Lower lobe of right lung (tissue), 2 donors: ENCODE results near the gene UFD1. TPM values are rescaled to one million over a fixed set of nuclear protein-coding genes. Genes with fewer than 3 reads are reported as not detected.
A peak's percentile ranks its signal among the peaks of the same experiment; 100 is the strongest.

ENCODE experiments used
- ATAC-seq, 2 donors: fragments of 200-7000 bp; cut with Tn5 transposase; one replicate each; pipeline ENCODE4 v1.9.1; 2020 to 2022; ENCODE audit warnings: mild to moderate bottlenecking in 2 of 2, moderate library complexity in 2 of 2
- DNase-seq: peaks from one replicate; pipeline ENCODE4 v3.0.0-alpha.2; 2020
- H3K27ac ChIP-seq: fragments of 200-600 bp; one replicate; pipeline ENCODE4 v1.8.0; 2022
- H3K27me3 ChIP-seq: fragments of 200-600 bp; one replicate; pipeline ENCODE4 v1.8.0; 2022; ENCODE audit warnings: low read depth
- H3K36me3 ChIP-seq: fragments of 200-600 bp; one replicate; pipeline ENCODE4 v1.8.0; 2022; ENCODE audit warnings: mild to moderate bottlenecking
- H3K4me1 ChIP-seq: fragments of 200-600 bp; one replicate; pipeline ENCODE4 v1.8.0; 2022
- H3K4me3 ChIP-seq: fragments of 200-600 bp; one replicate; pipeline ENCODE4 v1.8.0; 2022; ENCODE audit warnings: mild to moderate bottlenecking
- H3K9me3 ChIP-seq: fragments of 200-600 bp; one replicate; pipeline ENCODE4 v1.8.0; 2022
- intact Hi-C: fragments of 100-400 bp; cut with DNase I; formaldehyde crosslinking; loops from one replicate; pipeline ENCODE4 v1.11.0; 2022
- total RNA-seq: library from RNA; stranded (reverse); fragmentation: NEBNext Ultra II Directional; extraction: Animal tissue kit (Norgen Biotek cat#: 25700); gene quantifications from one replicate; pipeline ENCODE4 v1.2.1, GENCODE V29; 2021
- TF ChIP-seq, protein P1 (sequence below): fragments of 200-600 bp; IDR thresholded peaks from one replicate; pipeline ENCODE4 v1.8.0; 2022; ENCODE audit warnings: antibody characterized with exemption, mild to moderate bottlenecking
- donor health status: DM: no; HTN: yes; CAD: no; lungs with severe emphysema.

Gene UFD1
- total RNA-seq, 1 donor from 2014 or later, result 36.7 TPM

DNA sequence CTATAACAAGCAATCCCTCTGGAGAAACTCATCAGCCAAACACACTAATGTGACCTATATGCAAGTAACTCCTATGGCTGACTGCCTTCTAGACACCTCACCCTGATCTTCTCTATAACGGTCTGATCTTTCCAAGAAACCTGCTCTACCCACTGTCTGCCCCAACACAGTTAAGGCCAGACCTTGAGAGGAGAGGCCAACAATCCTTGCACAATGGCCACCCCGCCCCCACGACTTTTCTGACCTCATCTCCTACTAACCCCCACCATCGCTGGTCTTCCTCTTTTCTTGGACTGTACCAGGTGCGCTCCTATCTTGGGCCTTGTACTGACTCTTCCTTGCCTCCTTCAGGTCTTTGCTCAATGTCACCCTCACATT is 59.9 kb downstream of the UFD1 start:
- ATAC-seq, result peak; percentile 41 to 62
- Histone ChIP-seq H3K27ac (no peak overlapping the region), H3K27me3 (no peaks in the 10 kb centered on the region), H3K4me3 (no peak overlapping the region), H3K36me3 (no peaks in the 10 kb centered on the region), H3K4me1 (peaks cover 9% of the 10 kb centered on the region), H3K9me3 (no peaks in the 10 kb centered on the region)
- DNase-seq, result peak; percentile 64
- TF ChIP-seq, protein P1, sequence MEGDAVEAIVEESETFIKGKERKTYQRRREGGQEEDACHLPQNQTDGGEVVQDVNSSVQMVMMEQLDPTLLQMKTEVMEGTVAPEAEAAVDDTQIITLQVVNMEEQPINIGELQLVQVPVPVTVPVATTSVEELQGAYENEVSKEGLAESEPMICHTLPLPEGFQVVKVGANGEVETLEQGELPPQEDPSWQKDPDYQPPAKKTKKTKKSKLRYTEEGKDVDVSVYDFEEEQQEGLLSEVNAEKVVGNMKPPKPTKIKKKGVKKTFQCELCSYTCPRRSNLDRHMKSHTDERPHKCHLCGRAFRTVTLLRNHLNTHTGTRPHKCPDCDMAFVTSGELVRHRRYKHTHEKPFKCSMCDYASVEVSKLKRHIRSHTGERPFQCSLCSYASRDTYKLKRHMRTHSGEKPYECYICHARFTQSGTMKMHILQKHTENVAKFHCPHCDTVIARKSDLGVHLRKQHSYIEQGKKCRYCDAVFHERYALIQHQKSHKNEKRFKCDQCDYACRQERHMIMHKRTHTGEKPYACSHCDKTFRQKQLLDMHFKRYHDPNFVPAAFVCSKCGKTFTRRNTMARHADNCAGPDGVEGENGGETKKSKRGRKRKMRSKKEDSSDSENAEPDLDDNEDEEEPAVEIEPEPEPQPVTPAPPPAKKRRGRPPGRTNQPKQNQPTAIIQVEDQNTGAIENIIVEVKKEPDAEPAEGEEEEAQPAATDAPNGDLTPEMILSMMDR, result no peak
- intact Hi-C loops, result no loop called here

DNA sequence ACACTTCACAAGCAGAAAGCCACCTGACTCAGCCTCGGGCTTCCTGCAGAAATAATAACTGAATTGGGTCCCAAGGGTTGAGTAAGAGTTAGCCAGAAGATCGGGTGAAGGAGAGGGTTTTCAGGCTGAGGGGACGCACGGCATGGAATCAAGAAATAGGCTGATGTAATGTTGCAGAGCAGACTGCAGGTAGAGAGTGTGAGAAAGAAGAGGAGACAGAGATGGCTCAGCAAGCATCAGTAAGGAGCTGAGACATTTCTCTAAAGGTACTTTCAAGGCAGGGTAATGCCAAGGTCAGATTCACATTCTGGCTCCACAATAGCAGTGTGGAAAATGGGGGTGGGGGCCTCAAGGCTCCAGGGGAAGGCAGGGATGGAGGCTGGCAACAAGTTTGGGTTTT is 66.1 kb downstream of the UFD1 start:
- no peak for ATAC-seq
- Histone ChIP-seq H3K4me3 (no peak overlapping the region), H3K27me3 (no peaks in the 10 kb centered on the region), H3K9me3 (no peaks in the 10 kb centered on the region), H3K27ac (no peak overlapping the region), H3K36me3 (peaks cover 30% of the 10 kb centered on the region), H3K4me1 (no peaks in the 10 kb centered on the region)
- intact Hi-C loops, result no loop called here
- TF ChIP-seq, protein P1, result no peak
- DNase-seq, result no peak

DNA sequence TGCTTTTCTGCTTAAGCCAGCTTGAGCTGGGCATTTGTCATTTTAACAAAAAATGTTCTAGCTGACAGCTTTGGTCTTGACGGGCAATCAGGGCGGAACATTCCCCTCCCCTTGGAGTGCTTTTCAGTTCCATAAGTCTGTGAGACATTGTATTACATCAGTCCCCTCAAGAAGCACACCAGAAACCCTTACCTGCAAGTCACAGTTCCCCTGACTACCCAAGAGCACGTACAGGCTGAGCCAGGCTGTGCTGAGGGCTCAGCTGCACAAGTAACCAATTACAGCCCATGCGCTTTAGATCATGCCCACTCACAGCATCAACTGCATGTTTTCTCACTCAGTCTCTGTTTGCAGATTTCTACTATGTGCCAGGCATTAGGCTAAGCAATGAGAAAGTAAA is 66.5 kb downstream of the UFD1 start:
- no peaks in the 10 kb centered on the region for H3K9me3 ChIP-seq
- intact Hi-C loops, result no loop called here
- H3K27ac ChIP-seq, result no peak overlapping the region
- H3K4me3 ChIP-seq, result no peak overlapping the region
- no peaks in the 10 kb centered on the region for H3K4me1 ChIP-seq
- no peaks in the 10 kb centered on the region for H3K27me3 ChIP-seq
- TF ChIP-seq, protein P1, result no peak
- no peak for DNase-seq
- H3K36me3 ChIP-seq, result peaks cover 34% of the 10 kb centered on the region
- no peak for ATAC-seq

DNA sequence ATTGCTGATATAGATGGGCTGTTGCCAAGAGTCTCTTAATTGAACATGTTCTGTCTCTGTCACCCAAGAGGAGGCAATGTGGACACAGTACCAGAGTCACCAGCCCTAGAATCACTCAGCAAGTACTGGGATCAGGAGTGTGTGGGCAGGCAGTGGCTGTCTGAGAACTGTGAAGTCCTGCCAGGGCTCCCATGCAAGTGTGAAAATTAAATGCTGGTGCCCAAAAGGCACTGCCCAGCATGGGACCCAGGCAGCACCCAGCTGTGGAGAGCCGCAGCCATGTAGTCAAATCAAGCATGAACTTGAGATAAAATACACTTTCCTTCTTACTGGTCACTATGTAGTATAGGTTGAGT is 67.3 kb downstream of the UFD1 start:
- intact Hi-C loops, result no loop called here
- H3K4me3 ChIP-seq, result no peak overlapping the region
- H3K27me3 ChIP-seq, result no peaks in the 10 kb centered on the region
- H3K4me1 ChIP-seq, result no peaks in the 10 kb centered on the region
- no peak for ATAC-seq
- H3K27ac ChIP-seq, result no peak overlapping the region
- DNase-seq, result no peak
- no peaks in the 10 kb centered on the region for H3K9me3 ChIP-seq
- H3K36me3 ChIP-seq, result peaks cover 42% of the 10 kb centered on the region
- TF ChIP-seq, protein P1, result no peak

DNA sequence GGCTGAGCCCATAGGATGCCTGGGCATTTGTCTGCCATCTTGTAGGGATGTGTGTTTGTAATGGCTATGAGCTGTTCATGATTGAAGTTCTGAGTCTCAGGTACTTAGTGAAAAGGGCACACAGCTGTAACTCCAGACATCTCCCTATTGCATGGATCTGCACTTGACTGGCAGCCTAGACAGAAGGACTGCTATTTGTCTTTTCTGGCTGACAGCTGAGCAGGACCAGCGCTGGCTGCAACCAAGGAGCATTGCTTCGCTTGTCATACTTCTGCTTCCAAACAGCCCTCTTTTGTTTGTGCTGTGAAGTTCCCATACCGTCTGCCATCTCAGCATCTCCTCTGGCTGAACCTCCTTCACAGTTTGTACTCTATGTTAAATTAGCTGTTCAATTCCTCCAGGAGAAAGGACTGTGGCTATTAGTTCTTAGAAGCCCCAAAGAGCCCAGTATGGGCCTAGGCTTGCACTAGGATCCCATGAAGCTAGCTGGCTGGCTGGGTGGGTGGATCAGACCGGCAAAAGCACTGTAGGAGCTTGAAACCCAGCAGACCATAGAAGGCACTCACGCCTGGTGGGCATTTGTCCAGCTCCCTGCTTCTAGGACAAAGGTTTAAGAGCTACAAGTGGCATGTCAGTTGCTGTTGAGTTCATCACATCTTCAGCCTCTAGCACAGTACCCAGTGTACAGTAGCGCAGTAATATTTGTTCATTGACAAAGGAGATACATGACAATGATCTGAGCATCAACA is 67.9 kb downstream of the UFD1 start:
- DNase-seq (no peak), ATAC-seq (no peak)
- no peak overlapping the region for H3K27ac ChIP-seq
- no peaks in the 10 kb centered on the region for H3K27me3 ChIP-seq
- no peaks in the 10 kb centered on the region for H3K9me3 ChIP-seq
- H3K36me3 ChIP-seq, result peaks cover 48% of the 10 kb centered on the region
- intact Hi-C loops, result no loop called here
- no peak overlapping the region for H3K4me3 ChIP-seq
- no peaks in the 10 kb centered on the region for H3K4me1 ChIP-seq
- TF ChIP-seq, protein P1, result no peak
